Neural cell (in vitro differentiated cells): ENCODE measurements around the gene TMEM269. TPM values are rescaled to one million over a fixed set of nuclear protein-coding genes. Genes with fewer than 3 reads are reported as not detected.
"Not testable (repeated sequence)": the region's sequence is repeated elsewhere in the genome, so short reads cannot be mapped to it uniquely, and the experiment has no call there.

Source experiments
- H2AFZ ChIP-seq: fragments of 200-600, 300-800 bp; sonication (generic), shearing (Covaris generic); 2 replicates; pipeline ENCODE4 v1.6.0; 2014; ENCODE audit warnings: low read depth, mild to moderate bottlenecking, antibody characterized with exemption, low read length, moderate library complexity
- H3F3A ChIP-seq: fragments of 200-600 bp; shearing (Covaris generic); 2 replicates; pipeline ENCODE4 v1.6.1; 2016; ENCODE audit warnings: mild to moderate bottlenecking, moderate library complexity, mixed read lengths, antibody characterized with exemption, low read length; ENCODE audit not compliant: insufficient read depth, poor library complexity, severe bottlenecking
- H3K27ac ChIP-seq: fragments of 200-600, 300-800 bp; sonication (generic), shearing (Covaris generic); 2 replicates; pipeline ENCODE4 v1.5.1; 2014; ENCODE audit warnings: mild to moderate bottlenecking, low read length, moderate library complexity
- H3K27me3 ChIP-seq: fragments of 300-800, 200-600 bp; sonication (generic), shearing (Covaris generic); 2 replicates; pipeline ENCODE4 v1.6.0; 2014; ENCODE audit warnings: mild to moderate bottlenecking, low read depth, low read length, moderate library complexity; ENCODE audit not compliant: insufficient read depth
- H3K36me3 ChIP-seq: fragments of 300-800, 200-600 bp; sonication (generic), shearing (Covaris generic); 2 replicates; pipeline ENCODE4 v1.5.1; 2014; ENCODE audit warnings: mild to moderate bottlenecking, antibody characterized with exemption, low read length, moderate library complexity; ENCODE audit not compliant: insufficient read depth
- H3K4me2 ChIP-seq: fragments of 300-800, 200-600 bp; sonication (generic), shearing (Covaris generic); 2 replicates; pipeline ENCODE4 v1.6.0; 2014; ENCODE audit warnings: mild to moderate bottlenecking, low read length
- H3K4me3 ChIP-seq: fragments of 300-800, 200-600 bp; sonication (generic), shearing (Covaris generic); 2 replicates; pipeline ENCODE4 v1.5.1; 2014; ENCODE audit warnings: mild to moderate bottlenecking, low read length, moderate library complexity
- H3K79me2 ChIP-seq: fragments of 200-600 bp; shearing (Covaris generic); replicated peaks from 2 replicates; pipeline ENCODE4 v1.6.0; 2014; ENCODE audit warnings: mild to moderate bottlenecking, low read length, moderate library complexity; ENCODE audit not compliant: insufficient read depth
- H3K9ac ChIP-seq: fragments of 300-800, 200-600 bp; sonication (generic), shearing (Covaris generic); 2 replicates; pipeline ENCODE4 v1.6.1; 2016; ENCODE audit warnings: mild to moderate bottlenecking, low read length, mixed read lengths
- H3K9me2 ChIP-seq: fragments of 200-600 bp; shearing (Covaris generic); 2 replicates; pipeline ENCODE4 v1.6.1; 2016; ENCODE audit warnings: mild to moderate bottlenecking, low read length, mixed read lengths; ENCODE audit not compliant: insufficient read depth
- H3K9me3 ChIP-seq: fragments of 200-600, 300-800 bp; sonication (generic), shearing (Covaris generic); 2 replicates; pipeline ENCODE4 v1.6.1; 2016; ENCODE audit warnings: mild to moderate bottlenecking, mixed run types, low read length, moderate library complexity, mixed read lengths
- H4K20me1 ChIP-seq: fragments of 200-600 bp; shearing (Covaris generic); 2 replicates; pipeline ENCODE4 v1.6.1; 2016; ENCODE audit warnings: mild to moderate bottlenecking, mixed run types; ENCODE audit not compliant: insufficient read depth
- CTCF ChIP-seq: fragments of 450-650 bp; IDR thresholded peaks from 2 replicates; pipeline ENCODE4 v1.5.1; 2014; ENCODE audit warnings: antibody characterized with exemption, mild to moderate bottlenecking, moderate library complexity; ENCODE audit not compliant: poor library complexity, severe bottlenecking
- EP300 ChIP-seq: fragments of 450-650 bp; conservative IDR thresholded peaks from 2 replicates; pipeline ENCODE4 v1.6.1; 2014; ENCODE audit warnings: antibody characterized with exemption, mild to moderate bottlenecking, moderate library complexity; ENCODE audit not compliant: poor library complexity, severe bottlenecking
- EZH2 ChIP-seq: fragments of 200-600, 300-800 bp; shearing (Covaris generic), sonication (generic); IDR thresholded peaks from 2 replicates; pipeline ENCODE4 v1.6.1; 2014; ENCODE audit warnings: antibody characterized with exemption, low read length, borderline replicate concordance, mild to moderate bottlenecking; ENCODE audit not compliant: insufficient read depth, poor library complexity, severe bottlenecking
- MXI1 ChIP-seq: fragments of 450-650 bp; conservative IDR thresholded peaks from 2 replicates; pipeline ENCODE4 v1.6.1; 2014; ENCODE audit warnings: antibody characterized with exemption, mild to moderate bottlenecking; ENCODE audit not compliant: poor library complexity, severe bottlenecking
- POLR2AphosphoS5 ChIP-seq: IDR thresholded peaks from 2 replicates; pipeline ENCODE4 v1.6.1; 2012
- RAD21 ChIP-seq: fragments of 450-650 bp; conservative IDR thresholded peaks from 2 replicates; pipeline ENCODE4 v1.6.1; 2014; ENCODE audit warnings: antibody characterized with exemption, mild to moderate bottlenecking, moderate library complexity
- REST ChIP-seq: IDR thresholded peaks from 2 replicates; pipeline ENCODE4 v1.6.1; 2012; ENCODE audit warnings: borderline replicate concordance
- SMC3 ChIP-seq: fragments of 450-650 bp; conservative IDR thresholded peaks from 2 replicates; pipeline ENCODE4 v1.6.1; 2014; ENCODE audit warnings: antibody characterized with exemption, mild to moderate bottlenecking, moderate library complexity; ENCODE audit not compliant: poor library complexity
- TAF1 ChIP-seq: IDR thresholded peaks from 2 replicates; pipeline ENCODE4 v1.6.1; 2012; ENCODE audit warnings: low read depth
- polyA plus RNA-seq: library from polyadenylated mRNA; depleted of rRNA; stranded (reverse); fragments of >200 nt; gene quantifications from 2 replicates; pipeline ENCODE4 v1.2.3, GENCODE V29; 2014

The TMEM269 gene
- polyA plus RNA-seq, 1 donor from 2014 or later: 1.1 TPM

- Histone ChIP-seq H3K4me2 (no peak overlapping the region), H3K36me3 (no peaks in the 10 kb centered on the region), H3K4me3 (no peak overlapping the region), H3K79me2 (peaks cover 10% of the 10 kb centered on the region), H3K27ac (no peak overlapping the region), H4K20me1 (no peaks in the 10 kb centered on the region), H3K27me3 (no peaks in the 10 kb centered on the region), H3K9me2 (no peaks in the 10 kb centered on the region), H3F3A (no peaks in the 10 kb centered on the region), H2AFZ (no peak overlapping the region), H3K9me3 (no peaks in the 10 kb centered on the region), H3K9ac (no peak overlapping the region)
- TF ChIP-seq POLR2AphosphoS5 (no peak), SMC3 (no peak), REST (no peak), CTCF (no peak), EP300 (no peak), EZH2 (no peak), MXI1 (no peak), TAF1 (no peak), RAD21 (no peak)
Measured at GRCh38 chr1:42807056-42807668, 22.4 kb downstream of the TMEM269 start.

GRCh38 chr1:42814815-42815214, 30.0 kb downstream of the TMEM269 start:
- not testable (repeated sequence) for H3K27me3 ChIP-seq, H4K20me1 ChIP-seq, H3K36me3 ChIP-seq, H3K9me3 ChIP-seq, H3K4me2 ChIP-seq, H2AFZ ChIP-seq, H3K9me2 ChIP-seq, H3K27ac ChIP-seq, H3K9ac ChIP-seq, H3F3A ChIP-seq, H3K4me3 ChIP-seq
- H3K79me2 ChIP-seq: peaks cover 39% of the 10 kb centered on the region
